HepG2 (cell line): ENCODE results near the gene OR5H1. TPM values are rescaled to one million over a fixed set of nuclear protein-coding genes. Genes with fewer than 3 reads are reported as not detected.

ENCODE experiments used
- ATAC-seq: fragments of 200-7000 bp; cut with Tn5 transposase; 3 replicates; pipeline ENCODE4 v1.9.1; 2020; ENCODE audit warnings: mild to moderate bottlenecking, moderate library complexity
- BruUV-seq: library from RNA; stranded (reverse); fragments of 400-500 nt; replicated peaks from 2 replicates; lab custom pipeline; 2021; lab: Mats Ljungman, UMichigan
- CTCF ChIA-PET: fragments of 300-600 bp; formaldehyde crosslinking; extraction: SDS; loops from one replicate; lab custom pipeline; 2021; ENCODE audit warnings: low total read pairs, inconsistent platforms, low intra/inter-chr PET ratio; lab: Yijun Ruan, JAX
- POLR2A ChIA-PET: fragments of 350-600 bp; sonication (Branson Sonifier 250); formaldehyde crosslinking; loops from one replicate; lab custom pipeline; 2020; ENCODE audit warnings: antibody characterized with exemption, inconsistent platforms; lab: Yijun Ruan, JAX
- DNase-seq: peaks from one replicate; pipeline ENCODE4 v3.0.0-alpha.2; 2015; ENCODE audit warnings: low spot score
- FAIRE-seq: peaks from 3 replicates; lab custom pipeline; 2011; peaks lifted over from hg19 to GRCh38; lab: Jason Lieb, UNC
- H2AFZ ChIP-seq: one replicate; pipeline ENCODE4 v1.6.1; 2011; ENCODE audit warnings: low read length, inconsistent platforms
- H3K27ac ChIP-seq: fragments of 300-600 bp; 3 replicates; pipeline ENCODE4 v1.8.0; 2011; ENCODE audit warnings: mixed run types, mild to moderate bottlenecking, mixed read lengths, low read length, inconsistent platforms; ENCODE audit not compliant: insufficient read depth; ENCODE audit errors: extremely low read length
- H3K27me3 ChIP-seq, 2 experiments: fragments of 200-600 bp in 1 of 2; 2 replicates in 1 of 2; 3 replicates in 1 of 2; pipeline versions ENCODE4 v1.6.0 to v1.8.0; 2011; ENCODE audit warnings: low read length in 2 of 2, mild to moderate bottlenecking in 2 of 2, moderate library complexity in 2 of 2, inconsistent platforms in 1 of 2; ENCODE audit not compliant: insufficient read depth in 2 of 2, control insufficient read depth in 1 of 2
- H3K36me3 ChIP-seq, 2 experiments: fragments of 200-600 bp in 1 of 2; replicated peaks in 1 of 2; 2 replicates in 1 of 2; 3 replicates in 1 of 2; pipeline versions ENCODE4 v1.5.1 to v1.8.0; 2011; ENCODE audit warnings: low read length in 2 of 2, inconsistent platforms in 1 of 2; ENCODE audit not compliant: insufficient read depth in 2 of 2, control insufficient read depth in 1 of 2
- H3K4me1 ChIP-seq: 2 replicates; pipeline ENCODE4 v1.5.1; 2012; ENCODE audit warnings: low read length, inconsistent platforms; ENCODE audit not compliant: insufficient read depth
- H3K4me2 ChIP-seq: 2 replicates; pipeline ENCODE4 v1.6.0; 2011; ENCODE audit warnings: low read depth, low read length, inconsistent platforms
- H3K4me3 ChIP-seq, 3 experiments: fragments of 200-600 bp in 1 of 3; sonication (generic), shearing (Covaris generic) in 1 of 3; replicated peaks in 1 of 3; 2 replicates each; pipeline ENCODE4 v1.5.1; 2011 to 2016; ENCODE audit warnings: low read length in 3 of 3, inconsistent platforms in 2 of 3, low read depth in 2 of 3, mild to moderate bottlenecking in 2 of 3, control low read depth in 1 of 3, mixed read lengths in 1 of 3; ENCODE audit not compliant: insufficient read depth in 1 of 3
- H3K79me2 ChIP-seq: one replicate; pipeline ENCODE4 v1.6.1; 2011; ENCODE audit warnings: low read length, inconsistent platforms; ENCODE audit not compliant: insufficient read depth
- H3K9ac ChIP-seq: 2 replicates; pipeline ENCODE4 v1.6.0; 2011; ENCODE audit warnings: mild to moderate bottlenecking, low read depth, low read length, inconsistent platforms; ENCODE audit not compliant: insufficient read depth
- H3K9me3 ChIP-seq: 2 replicates; pipeline ENCODE4 v1.5.1; 2012; ENCODE audit warnings: mild to moderate bottlenecking, low read length
- H4K20me1 ChIP-seq: 2 replicates; pipeline ENCODE4 v1.6.0; 2011; ENCODE audit warnings: inconsistent platforms, mild to moderate bottlenecking, low read length, moderate library complexity; ENCODE audit not compliant: insufficient read depth
- GLI4 ChIP-seq: sonication (generic); formaldehyde crosslinking; IDR thresholded peaks from 2 replicates; pipeline ENCODE4 v1.5.1; 2020; ENCODE audit warnings: missing genetic modification reagents, mild to moderate bottlenecking, moderate library complexity, borderline replicate concordance
- GZF1 ChIP-seq: sonication (generic); formaldehyde crosslinking; IDR thresholded peaks from 2 replicates; pipeline ENCODE4 v1.5.1; 2020; ENCODE audit warnings: mild to moderate bottlenecking, missing genetic modification reagents
- HNF4A ChIP-seq: sonication (generic); formaldehyde crosslinking; IDR thresholded peaks from 2 replicates; pipeline ENCODE4 v1.4.0; 2020; ENCODE audit warnings: missing genetic modification reagents
- NCOR1 ChIP-seq: fragments of 200-600 bp; sonication (generic); IDR thresholded peaks from 2 replicates; pipeline ENCODE4 v1.7.0; 2017; ENCODE audit warnings: antibody characterized with exemption, low read length, borderline replicate concordance
- ONECUT2 ChIP-seq: sonication (generic); formaldehyde crosslinking; IDR thresholded peaks from 2 replicates; pipeline ENCODE4 v1.4.0; 2020; ENCODE audit warnings: missing genetic modification reagents
- REL ChIP-seq: sonication (generic); formaldehyde crosslinking; conservative IDR thresholded peaks from 2 replicates; pipeline ENCODE4 v1.8.0; 2022; ENCODE audit warnings: mild to moderate bottlenecking, missing genetic modification reagents, moderate library complexity
- ZFP36L1 ChIP-seq: sonication (generic); formaldehyde crosslinking; IDR thresholded peaks from 2 replicates; pipeline ENCODE4 v1.8.0; 2022; ENCODE audit warnings: mild to moderate bottlenecking, missing genetic modification reagents, moderate library complexity
- ZKSCAN1 ChIP-seq: fragments of 150-350 bp; IDR thresholded peaks from 2 replicates; pipeline ENCODE4 v1.6.1; 2014; ENCODE audit warnings: low read length
- ZNF326 ChIP-seq: sonication (generic); formaldehyde crosslinking; IDR thresholded peaks from 2 replicates; pipeline ENCODE4 v1.4.0; 2020; ENCODE audit warnings: missing genetic modification reagents, borderline replicate concordance
- ZNF607 ChIP-seq: sonication (generic); formaldehyde crosslinking; IDR thresholded peaks from 2 replicates; pipeline ENCODE4 v1.5.1; 2020; ENCODE audit warnings: missing genetic modification reagents, mild to moderate bottlenecking, borderline replicate concordance
- ZSCAN31 ChIP-seq: sonication (generic); formaldehyde crosslinking; IDR thresholded peaks from 2 replicates; pipeline ENCODE4 v1.5.0; 2020; ENCODE audit warnings: low read depth, mild to moderate bottlenecking, missing genetic modification reagents
- WGBS: methylation state at CpG from one replicate; pipeline ENCODE4 v1.1.6; 2017; ENCODE audit warnings: low lambda C conversion rate; 5-methylcytosine and 5-hydroxymethylcytosine counted together
- in situ Hi-C: cut with HindIII; loops from 2 replicates; pipeline ENCODE4 v1.10.0; 2017; ENCODE audit warnings: low pct_unique_long_range_greater_than_20kb; ENCODE audit not compliant: extremely low pct_ligation_motif_present
- intact Hi-C: fragments of 100-400 bp; cut with micrococcal nuclease; formaldehyde crosslinking; loops from one replicate; pipeline ENCODE4 v1.10.0; 2022; ENCODE audit not compliant: unreplicated experiment
- polyA plus RNA-seq, 8 experiments: library from polyadenylated mRNA; depleted of rRNA in 3 of 8; stranded (reverse) in 7 of 8; unstranded in 1 of 8; fragments of >200 nt; fragmentation: Illumina TruSeq in 4 of 8; extraction: Trizol in 4 of 8; gene quantifications; 2 replicates each; pipeline versions ENCODE4 v1.2.1 to v1.2.3, GENCODE V29; 2011 to 2016; ENCODE audit warnings: low read depth in 4 of 8, missing spikeins in 1 of 8, mixed read lengths in 1 of 8; ENCODE audit not compliant: insufficient read depth in 1 of 8
- total RNA-seq, 5 experiments: library from RNA; depleted of rRNA; stranded (reverse); fragments of >200 nt; fragmentation: Illumina TruSeq; extraction: Trizol; gene quantifications; 2 replicates each; pipeline ENCODE4 v1.2.3, GENCODE V29; 2016; ENCODE audit warnings: low read depth in 1 of 5

Gene OR5H1
- total and polyA plus RNA-seq, 2 of the 13 experiments (the other 11 are each of a cell fraction or from before 2014, with no cell fraction given), result not detected

DNA sequence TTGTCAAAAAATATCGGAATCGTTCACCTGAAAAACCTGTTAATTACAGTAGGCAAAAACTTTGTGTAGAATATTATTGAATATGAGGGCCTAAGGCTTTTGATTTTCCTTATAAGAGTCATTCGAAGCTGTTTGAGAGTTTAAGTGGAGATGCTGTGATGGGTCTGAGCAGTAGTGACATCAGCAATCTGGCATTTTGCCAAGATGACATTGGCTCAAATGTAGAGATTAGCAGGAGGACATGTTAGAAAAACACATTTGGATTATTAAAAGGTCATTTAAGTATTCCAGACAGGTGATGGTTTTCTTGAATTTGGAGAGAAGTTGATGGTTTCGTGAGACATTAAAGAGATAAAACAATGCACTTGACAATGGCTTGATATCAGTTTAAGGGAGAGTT, 30.7 kb upstream of the OR5H1 start:
- Histone ChIP-seq H3K4me3 (no peak overlapping the region), H4K20me1 (no peaks in the 10 kb centered on the region), H3K4me1 (no peaks in the 10 kb centered on the region), H3K79me2 (no peaks in the 10 kb centered on the region), H3K36me3 (no peaks in the 10 kb centered on the region), H3K27me3 (no peaks in the 10 kb centered on the region), H3K9ac (no peak overlapping the region), H3K9me3 (no peaks in the 10 kb centered on the region), H3K27ac (no peak overlapping the region), H3K4me2 (no peak overlapping the region), H2AFZ (no peak overlapping the region)
- BruUV-seq, result no TSS peak
- FAIRE-seq (no peak), DNase-seq (no peak), ATAC-seq (no peak)
- CTCF ChIA-PET, result no interaction called here
- POLR2A ChIA-PET, result no interaction called here
- intact Hi-C loops, result no loop called here
- in situ Hi-C loops, result no loop called here
- TF ChIP-seq REL (CRISPR knock-in tag), result no peak
- TF ChIP-seq GZF1, result no peak
- no peak for TF ChIP-seq ZSCAN31 (CRISPR knock-in tag)
- no peak for TF ChIP-seq ZKSCAN1
- TF ChIP-seq ZFP36L1 (CRISPR knock-in tag), result no peak
- no peak for TF ChIP-seq ZNF607 (CRISPR knock-in tag)
- TF ChIP-seq GLI4, result no peak
- TF ChIP-seq, all 625 proteins: peak for 0
- under 1% methylated on average over 4 of the region's 4 CpGs for WGBS

DNA sequence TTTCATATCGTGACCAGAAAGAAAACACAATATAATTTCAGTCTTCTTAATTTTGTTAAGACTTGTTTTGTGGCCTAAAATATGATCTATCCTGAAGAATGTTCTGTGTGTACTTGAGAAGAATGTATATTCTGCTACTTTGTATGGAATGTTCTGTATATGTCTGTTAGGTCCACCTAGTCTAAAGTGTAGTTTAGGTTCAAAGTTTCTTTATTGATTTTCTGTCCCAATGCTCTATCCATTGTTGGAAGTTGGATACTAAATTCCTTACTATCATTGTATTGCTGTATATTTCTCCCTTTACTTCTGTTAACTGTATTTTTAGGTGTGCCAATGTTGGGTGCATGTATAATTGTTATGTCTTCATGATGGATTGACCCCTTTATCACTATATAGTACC, 22.4 kb upstream of the OR5H1 start:
- FAIRE-seq, result no peak
- Histone ChIP-seq H3K27ac (no peak overlapping the region), H3K9me3 (no peaks in the 10 kb centered on the region), H2AFZ (no peak overlapping the region), H3K9ac (no peak overlapping the region), H3K36me3 (no peaks in the 10 kb centered on the region), H3K4me1 (no peaks in the 10 kb centered on the region), H4K20me1 (no peaks in the 10 kb centered on the region), H3K27me3 (no peaks in the 10 kb centered on the region), H3K4me3 (no peak overlapping the region), H3K79me2 (no peaks in the 10 kb centered on the region), H3K4me2 (no peak overlapping the region)
- ATAC-seq, result peak; percentile 60
- ChIA-PET CTCF (no interaction called here), POLR2A (no interaction called here)
- 2% methylated on average over 1 of the region's 1 CpG for WGBS
- TF ChIP-seq HNF4A (CRISPR knock-in tag) (peak; percentile 41), ZNF326 (CRISPR knock-in tag) (no peak), ONECUT2 (CRISPR knock-in tag) (peak; percentile 68; the same call in 1 of the 2 replicates), NCOR1 (0 out of 2 replicates have a peak, but pooled peaks have one; percentile 23)
- in situ Hi-C loops (no loop called here), intact Hi-C loops (no loop called here)
- no TSS peak for BruUV-seq
- DNase-seq, result no peak
